Fibroblast of lung (primary cell): Measurements from ENCODE around the gene KNTC1. TPM values are rescaled to one million over a fixed set of nuclear protein-coding genes. Genes with fewer than 3 reads are reported as not detected.

Experiments used
- DNase-seq, 2 donors: peaks; one replicate each; pipeline versions ENCODE4 v3.0.0 to v3.0.0-alpha.2; 2010; ENCODE audit warnings: low read depth in 2 of 2
- H2AFZ ChIP-seq: 2 replicates; pipeline ENCODE4 v1.5.1; 2012; ENCODE audit warnings: low read length, control low read depth, inconsistent platforms
- H3K27ac ChIP-seq: 2 replicates; pipeline ENCODE4 v1.5.1; 2011; ENCODE audit warnings: low read length, control low read depth; ENCODE audit not compliant: insufficient read depth
- H3K27me3 ChIP-seq: 2 replicates; pipeline ENCODE4 v1.5.1; 2011; ENCODE audit warnings: mild to moderate bottlenecking, low read length; ENCODE audit not compliant: control insufficient read depth, insufficient read depth
- H3K36me3 ChIP-seq: 2 replicates; pipeline ENCODE4 v1.5.1; 2011; ENCODE audit warnings: low read length; ENCODE audit not compliant: control insufficient read depth, insufficient read depth
- H3K4me1 ChIP-seq: 2 replicates; pipeline ENCODE4 v1.5.1; 2011; ENCODE audit warnings: low read length; ENCODE audit not compliant: control insufficient read depth, insufficient read depth; ENCODE audit errors: extremely low read depth
- H3K4me2 ChIP-seq: 2 replicates; pipeline ENCODE4 v1.5.1; 2011; ENCODE audit warnings: low read length, control low read depth; ENCODE audit not compliant: insufficient read depth; ENCODE audit errors: extremely low read depth
- H3K4me3 ChIP-seq, 4 experiments: fragments of 200-600 bp in 1 of 4; sonication (generic) in 1 of 4; replicated peaks in 1 of 4; 2 replicates each; pipeline ENCODE4 v1.5.1; 2011 to 2016; ENCODE audit warnings: low read length in 4 of 4, low read depth in 3 of 4, mild to moderate bottlenecking in 3 of 4, control low read depth in 2 of 4, inconsistent platforms in 1 of 4, mixed read lengths in 1 of 4; ENCODE audit not compliant: insufficient read depth in 1 of 4; ENCODE audit errors: control extremely low read depth in 1 of 4
- H3K79me2 ChIP-seq: 2 replicates; pipeline ENCODE4 v1.5.1; 2012; ENCODE audit warnings: mild to moderate bottlenecking, low read length, inconsistent platforms; ENCODE audit not compliant: control insufficient read depth, insufficient read depth
- H3K9ac ChIP-seq: 2 replicates; pipeline ENCODE4 v1.5.1; 2011; ENCODE audit warnings: mild to moderate bottlenecking, low read length, control low read depth; ENCODE audit not compliant: insufficient read depth
- H3K9me3 ChIP-seq: 2 replicates; pipeline ENCODE4 v1.5.1; 2012; ENCODE audit warnings: low read depth, low read length; ENCODE audit not compliant: control insufficient read depth, insufficient read depth
- H4K20me1 ChIP-seq: 2 replicates; pipeline ENCODE4 v1.5.1; 2011; ENCODE audit warnings: low read length; ENCODE audit not compliant: control insufficient read depth, insufficient read depth; ENCODE audit errors: extremely low read depth
- CTCF ChIP-seq, 2 donors: IDR thresholded peaks in 1 of 2; conservative IDR thresholded peaks in 1 of 2; 1 replicate in 1 of 2; 2 replicates in 1 of 2; pipeline ENCODE4 v1.5.1; 2011 to 2012; ENCODE audit warnings: low read length in 2 of 2, control low read depth in 1 of 2, inconsistent platforms in 1 of 2, low read depth in 1 of 2, mild to moderate bottlenecking in 1 of 2
- EZH2 ChIP-seq: IDR thresholded peaks from 2 replicates; pipeline ENCODE4 v1.5.1; 2012; ENCODE audit warnings: low read length, control low read depth, mild to moderate bottlenecking; ENCODE audit errors: missing control alignments
- polyA plus RNA-seq, 2 donors: library from polyadenylated mRNA; depleted of rRNA in 1 of 2; stranded (reverse) in 1 of 2; unstranded in 1 of 2; fragments of >200 nt; gene quantifications; 2 replicates each; pipeline ENCODE4 v1.2.1, GENCODE V29; 2011 to 2012; ENCODE audit warnings: missing spikeins in 1 of 2
- total RNA-seq: library from RNA; depleted of rRNA; stranded (reverse); fragments of >200 nt; gene quantifications from 2 replicates; pipeline ENCODE4 v1.2.1, GENCODE V29; 2014

KNTC1 gene
- total and polyA plus RNA-seq, 2 donors (not counting 1 experiment from before 2014, with no cell fraction given) = 11.0 to 14.4 TPM

DNA sequence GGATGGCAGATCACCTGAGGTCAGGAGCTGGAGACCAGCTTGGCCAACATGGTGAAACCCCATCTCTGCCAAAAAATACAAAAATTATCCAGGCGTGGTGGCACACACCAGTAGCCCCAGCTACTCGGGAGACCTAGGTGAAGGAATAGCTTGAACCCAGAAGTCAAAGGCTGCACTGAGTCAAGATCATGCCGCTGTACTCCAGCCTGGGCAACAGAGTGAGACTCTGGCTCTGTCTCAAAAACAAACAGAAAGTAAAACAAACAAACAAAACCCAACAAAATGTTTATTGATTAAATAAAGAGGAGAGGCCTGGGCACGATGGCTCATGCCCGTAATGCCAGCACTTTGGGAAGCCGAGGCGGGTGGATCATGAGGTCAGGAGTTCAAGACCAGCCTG lies 31.8 kb upstream of the KNTC1 start:
- H3K4me3 ChIP-seq = no peak overlapping the region
- TF ChIP-seq CTCF (conservative IDR thresholded peaks at IDR 0.05 in 1 of 2, IDR thresholded peaks at IDR 0.05 in 1 of 2; ENCODE audit: low read depth in 1 of 2, low read length in 2 of 2) (no peak), EZH2 (no peak)
- no peak for DNase-seq
- H4K20me1 ChIP-seq = no peaks in the 10 kb centered on the region
- no peaks in the 10 kb centered on the region for H3K27me3 ChIP-seq
- H3K4me2 ChIP-seq = no peak overlapping the region
- peaks cover 5% of the 10 kb centered on the region for H3K36me3 ChIP-seq
- H3K9me3 ChIP-seq = no peaks in the 10 kb centered on the region
- no peaks in the 10 kb centered on the region for H3K4me1 ChIP-seq
- peaks cover 34% of the 10 kb centered on the region for H3K79me2 ChIP-seq
- no peak overlapping the region for H2AFZ ChIP-seq
- H3K27ac ChIP-seq = no peak overlapping the region
- H3K9ac ChIP-seq = no peak overlapping the region

DNA sequence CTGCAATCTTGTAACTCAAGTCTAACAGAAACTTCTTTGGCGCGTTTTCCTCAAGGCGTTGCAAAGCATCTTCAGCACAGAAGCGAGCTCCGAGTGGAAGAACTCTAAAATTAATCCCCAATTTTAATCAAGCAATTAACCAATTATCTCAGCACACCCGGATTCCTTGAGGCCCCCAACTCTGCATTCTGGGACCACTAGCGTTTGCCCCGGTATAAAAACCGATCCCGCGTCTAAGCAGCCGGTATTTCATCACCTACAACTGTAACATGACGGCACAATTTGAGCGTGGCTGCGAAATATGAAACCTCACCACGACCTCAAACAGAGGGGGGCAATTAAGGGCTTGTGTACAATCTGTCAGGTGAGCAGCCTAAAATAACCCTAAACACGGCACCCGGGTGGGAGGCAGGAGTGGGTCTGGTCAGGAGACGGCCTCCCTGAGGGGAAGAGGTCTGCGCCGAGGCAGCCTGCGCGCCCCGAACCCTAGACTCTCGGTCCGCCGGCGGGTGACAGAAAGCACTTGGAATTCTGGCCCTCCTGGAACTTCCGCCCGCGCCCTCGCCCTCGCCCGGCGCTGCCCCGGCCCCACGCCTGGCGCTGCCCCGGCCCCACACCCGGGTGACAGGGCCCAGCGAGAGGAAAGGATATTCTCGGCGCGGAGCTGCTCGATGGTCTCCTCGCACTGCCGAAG lies 26.9 kb upstream of the KNTC1 start:
- peak overlapping the region; percentile 61 to 96 (median 86) for H3K4me3 ChIP-seq
- H3K9me3 ChIP-seq = no peaks in the 10 kb centered on the region
- no peaks in the 10 kb centered on the region for H3K36me3 ChIP-seq
- H3K27me3 ChIP-seq = no peaks in the 10 kb centered on the region
- H3K4me2 ChIP-seq = peak overlapping the region; percentile 49
- TF ChIP-seq CTCF (conservative IDR thresholded peaks at IDR 0.05 in 1 of 2, IDR thresholded peaks at IDR 0.05 in 1 of 2; ENCODE audit: low read depth in 1 of 2, low read length in 2 of 2) = no peak
- no peak for TF ChIP-seq EZH2
- peaks cover 32% of the 10 kb centered on the region for H3K79me2 ChIP-seq
- peak overlapping the region; percentile 95 for H2AFZ ChIP-seq
- peak overlapping the region; percentile 99 for H3K27ac ChIP-seq
- no peaks in the 10 kb centered on the region for H4K20me1 ChIP-seq
- peak overlapping the region; percentile 99 for H3K9ac ChIP-seq
- DNase-seq = peak; percentile 67 to 80
- no peaks in the 10 kb centered on the region for H3K4me1 ChIP-seq

- Histone ChIP-seq H3K4me1 (no peaks in the 10 kb centered on the region), H3K27me3 (no peaks in the 10 kb centered on the region), H3K27ac (peak within 1 kb of the TSS; percentile 99), H3K4me2 (peak within 1 kb of the TSS; percentile 71), H3K4me3 (peak within 1 kb of the TSS; percentile 61 to 96 (median 86)), H3K79me2 (peaks cover 30% of the 10 kb centered on the region), H3K36me3 (peaks cover 2% of the 10 kb centered on the region), H4K20me1 (no peaks in the 10 kb centered on the region), H2AFZ (peak within 1 kb of the TSS; percentile 95), H3K9me3 (no peaks in the 10 kb centered on the region), H3K9ac (peak within 1 kb of the TSS; percentile 99)
- no peak for TF ChIP-seq EZH2
- peak in 1 of 2 donors; percentile 7 for TF ChIP-seq CTCF (conservative IDR thresholded peaks at IDR 0.05 in 1 of 2, IDR thresholded peaks at IDR 0.05 in 1 of 2; ENCODE audit: low read depth in 1 of 2, low read length in 2 of 2)
- DNase-seq = peak; percentile 98
Measured at GRCh38 chr12:122500685-122501488, 26.2 kb upstream of the KNTC1 start, which contains the start of gene ZCCHC8. Gene ZCCHC8, minus strand, starts transcription at chr12:122500932. Its CDS starts 92 bp downstream, at chr12:122500840.
